WERI-Rb-1 (cell line): ENCODE results near the gene FSD1L.

Experiments used
- DNase-seq: peaks from one replicate; pipeline ENCODE4 v3.0.0-alpha.2; 2020
- H3K27ac ChIP-seq: fragments of 250-450 bp; sonication (Bioruptor Pico); 2 replicates; pipeline ENCODE4 v1.5.1; 2020; ENCODE audit warnings: mild to moderate bottlenecking, moderate library complexity
- H3K27me3 ChIP-seq: fragments of 250-450 bp; sonication (Bioruptor Pico); 2 replicates; pipeline ENCODE4 v1.5.1; 2021; ENCODE audit warnings: mild to moderate bottlenecking, low read depth, moderate library complexity; ENCODE audit not compliant: insufficient read depth, severe bottlenecking
- H3K36me3 ChIP-seq: fragments of 250-450 bp; sonication (Bioruptor Pico); 2 replicates; pipeline ENCODE4 v1.5.1; 2020; ENCODE audit warnings: mild to moderate bottlenecking, moderate library complexity
- H3K4me3 ChIP-seq: 2 replicates; pipeline ENCODE4 v1.5.1; 2011; ENCODE audit warnings: low read depth, mild to moderate bottlenecking, control low read depth, low read length
- H3K9me3 ChIP-seq: fragments of 250-450 bp; sonication (Bioruptor Pico); 2 replicates; pipeline ENCODE4 v1.5.1; 2021; ENCODE audit warnings: mild to moderate bottlenecking, moderate library complexity; ENCODE audit not compliant: severe bottlenecking
- CTCF ChIP-seq: IDR thresholded peaks from 2 replicates; pipeline ENCODE4 v1.5.1; 2011; ENCODE audit warnings: low read depth, mild to moderate bottlenecking, control low read depth, inconsistent platforms, low read length

The FSD1L gene

DNA sequence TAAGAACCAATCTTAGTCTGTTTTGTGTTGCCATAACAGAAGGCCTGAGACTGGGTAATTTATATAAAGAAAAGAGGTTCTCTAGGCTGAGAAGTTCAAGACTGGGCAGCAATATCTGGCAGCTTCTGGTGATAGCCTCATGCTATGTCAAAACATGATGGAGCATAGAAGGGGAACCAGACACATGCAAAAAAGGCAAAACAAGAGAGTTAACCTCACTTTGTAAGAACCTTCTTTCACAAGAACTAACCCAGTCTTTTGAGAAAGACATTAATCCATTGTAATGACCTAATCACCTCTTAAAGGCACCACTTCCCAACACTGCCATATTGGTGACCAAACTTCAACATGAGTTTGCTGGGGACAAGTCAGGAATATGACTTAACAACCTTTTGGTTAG is 37.3 kb downstream of the FSD1L start:
- no peak for TF ChIP-seq CTCF
- H3K36me3 ChIP-seq: peaks cover 44% of the 10 kb centered on the region
- no peak overlapping the region for H3K27ac ChIP-seq
- DNase-seq: no peak
- H3K27me3 ChIP-seq: no peaks in the 10 kb centered on the region
- no peaks in the 10 kb centered on the region for H3K9me3 ChIP-seq
- no peak overlapping the region for H3K4me3 ChIP-seq

GRCh38 chr9:105496826-105497225 is 49.0 kb downstream of the FSD1L start:
- TF ChIP-seq CTCF: no peak
- Histone ChIP-seq H3K9me3 (no peaks in the 10 kb centered on the region), H3K4me3 (no peak overlapping the region), H3K27me3 (no peaks in the 10 kb centered on the region), H3K27ac (no peak overlapping the region), H3K36me3 (peaks cover 48% of the 10 kb centered on the region)
- DNase-seq: no peak

- Histone ChIP-seq H3K36me3 (peaks cover 48% of the 10 kb centered on the region), H3K27ac (no peak overlapping the region), H3K9me3 (no peaks in the 10 kb centered on the region), H3K27me3 (no peaks in the 10 kb centered on the region), H3K4me3 (no peak overlapping the region)
- DNase-seq: no peak
- no peak for TF ChIP-seq CTCF
These were observed 49.9 kb downstream of the FSD1L start for GRCh38 chr9:105497704-105498103.

DNA sequence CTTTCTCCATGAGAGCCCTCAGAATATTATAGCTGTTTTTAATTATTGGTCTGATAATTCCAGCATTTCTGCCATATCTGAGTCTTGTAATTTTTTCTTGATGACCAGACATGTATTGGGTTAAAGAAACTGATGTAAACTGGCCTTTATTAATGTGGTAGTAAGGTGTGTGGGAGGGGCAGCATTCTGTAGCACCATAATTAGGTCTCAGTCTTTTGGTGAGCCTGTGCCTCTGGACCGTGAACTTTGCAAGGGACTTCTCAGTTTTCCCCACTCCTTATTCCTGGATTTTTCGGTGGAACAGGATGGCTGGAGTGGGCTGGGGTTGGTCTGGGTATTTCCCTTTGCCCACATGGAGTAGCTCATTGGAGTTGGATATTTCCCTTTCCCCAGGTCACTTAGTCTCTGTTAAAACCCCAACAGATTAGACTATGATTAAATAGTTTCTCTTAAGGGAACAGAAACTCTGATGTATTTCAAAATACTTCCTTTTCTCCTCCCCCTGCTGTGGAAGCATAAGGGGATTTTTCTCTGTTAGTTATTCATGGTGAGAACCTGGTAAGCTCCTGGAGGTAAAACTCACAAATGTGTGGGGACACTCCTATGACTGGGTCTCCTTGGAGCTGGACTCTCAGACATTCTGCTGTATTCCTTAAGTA is 52.4 kb downstream of the FSD1L start:
- Histone ChIP-seq H3K27me3 (no peaks in the 10 kb centered on the region), H3K4me3 (no peak overlapping the region), H3K27ac (no peak overlapping the region), H3K9me3 (no peaks in the 10 kb centered on the region), H3K36me3 (peaks cover 56% of the 10 kb centered on the region)
- DNase-seq: no peak
- no peak for TF ChIP-seq CTCF

- Histone ChIP-seq H3K27me3 (no peaks in the 10 kb centered on the region), H3K36me3 (peaks cover 55% of the 10 kb centered on the region), H3K27ac (no peak overlapping the region), H3K9me3 (no peaks in the 10 kb centered on the region), H3K4me3 (no peak overlapping the region)
- no peak for DNase-seq
- no peak for TF ChIP-seq CTCF
These were observed 53.6 kb downstream of the FSD1L start for GRCh38 chr9:105501414-105501813.

DNA sequence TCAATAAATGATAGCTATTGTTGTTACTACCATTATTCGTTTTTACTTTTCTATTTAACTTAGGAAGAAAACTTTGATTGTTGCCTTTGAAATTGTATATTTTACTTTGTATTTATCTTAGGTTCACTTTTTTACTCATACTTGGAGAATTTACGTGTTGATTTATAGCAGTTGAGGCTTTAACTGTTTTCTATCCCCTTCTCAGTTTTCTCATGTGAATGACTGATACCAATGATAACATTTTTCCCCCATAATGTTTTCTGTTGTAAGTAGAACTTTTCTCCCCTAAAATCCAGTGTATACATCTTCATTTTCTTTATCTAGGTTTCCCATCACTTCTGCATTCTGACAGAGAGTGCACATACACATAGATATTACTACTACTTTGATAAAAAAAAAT is 54.4 kb downstream of the FSD1L start:
- TF ChIP-seq CTCF: no peak
- H3K27ac ChIP-seq: no peak overlapping the region
- no peaks in the 10 kb centered on the region for H3K9me3 ChIP-seq
- DNase-seq: no peak
- H3K4me3 ChIP-seq: no peak overlapping the region
- H3K36me3 ChIP-seq: peaks cover 55% of the 10 kb centered on the region
- no peaks in the 10 kb centered on the region for H3K27me3 ChIP-seq
